HG03135 (cell line): ENCODE measurements around the gene SPRR4.
A peak's percentile ranks its signal among the peaks of the same experiment; 100 is the strongest.

Experiments used
- ATAC-seq: cut with Tn5 transposase; IDR thresholded peaks from one replicate; pipeline ENCODE4 v1.9.1; 2021; ENCODE audit warnings: mild to moderate bottlenecking, moderate library complexity; ENCODE audit not compliant: unreplicated experiment

SPRR4 gene

DNA sequence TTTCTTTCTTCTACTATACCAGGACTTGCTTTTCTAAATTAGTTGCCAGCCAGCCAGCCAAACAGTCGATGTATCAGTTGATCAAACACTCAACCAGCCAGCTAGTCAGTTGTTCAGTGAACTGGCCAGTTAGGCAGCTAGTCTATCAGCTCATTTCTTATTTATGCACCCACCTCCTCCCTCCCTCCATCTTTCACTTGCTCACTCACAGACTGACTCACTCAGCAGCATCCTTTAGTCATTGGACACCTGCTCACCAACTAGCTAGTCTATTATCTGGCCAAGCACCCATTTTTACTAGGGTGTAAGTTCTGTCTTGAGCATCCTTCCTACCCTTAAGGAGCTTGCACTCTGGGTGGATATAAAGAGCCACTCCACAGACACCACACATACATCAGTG is 5.9 kb upstream of the SPRR4 start:
- no peak for ATAC-seq

DNA sequence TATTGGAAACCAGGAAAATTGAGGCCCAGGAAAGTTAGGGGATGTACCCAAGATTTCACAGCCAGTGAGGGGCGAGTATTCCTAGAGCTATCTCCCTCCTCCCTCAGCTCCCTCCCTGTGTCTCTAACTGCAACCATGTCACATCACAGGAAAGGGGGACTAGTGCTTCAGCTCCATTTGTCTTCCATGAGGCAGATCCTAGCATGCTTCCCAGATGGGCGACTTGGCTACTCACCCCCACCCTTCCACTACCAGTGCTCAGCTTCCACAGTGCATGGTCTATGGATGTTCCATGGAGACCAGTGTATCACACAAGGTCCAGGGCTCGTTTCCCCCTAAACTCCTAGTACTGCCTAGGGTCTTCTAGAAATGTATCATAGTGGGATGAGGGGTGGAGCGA is 4.6 kb upstream of the SPRR4 start:
- ATAC-seq, result no peak

DNA sequence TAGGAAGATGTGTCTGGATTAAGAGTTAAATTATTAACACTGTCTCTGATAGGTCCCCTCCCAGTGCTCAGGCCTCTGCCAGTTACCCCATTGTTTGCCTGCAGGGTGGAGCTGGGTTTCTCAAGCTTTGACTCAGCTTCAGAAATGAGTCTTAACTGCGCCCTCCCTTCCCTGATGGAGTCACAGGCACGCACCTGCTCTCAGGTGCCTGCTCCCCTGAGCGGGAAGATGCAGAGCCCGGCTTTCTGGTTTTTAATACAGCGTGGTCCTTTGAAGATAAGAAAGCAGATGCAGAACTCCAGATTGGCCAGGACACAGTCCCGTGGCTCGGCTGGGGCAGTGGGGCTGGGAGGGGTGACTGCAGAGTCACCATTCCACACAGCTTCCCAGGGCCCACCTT is 3.2 kb upstream of the SPRR4 start:
- no peak for ATAC-seq

DNA sequence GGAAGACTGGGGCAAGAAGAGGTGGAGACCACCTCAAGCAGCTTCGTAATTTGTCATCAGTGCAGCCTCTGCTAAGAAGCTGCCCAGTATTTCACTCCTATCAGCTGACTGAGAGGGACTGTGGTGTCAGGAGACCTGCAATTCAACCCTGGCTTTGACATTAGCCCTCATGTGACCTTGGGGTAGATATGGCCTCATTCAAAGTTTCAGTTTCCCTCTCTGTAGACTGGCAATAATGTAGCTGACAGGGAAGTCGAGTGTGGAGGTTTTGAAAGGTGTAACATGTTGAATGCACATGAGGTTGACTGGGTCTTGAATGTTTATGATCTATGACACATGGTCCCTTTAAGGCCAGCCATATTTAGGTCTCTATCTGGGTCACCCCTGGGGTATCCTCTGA is 2.2 kb upstream of the SPRR4 start:
- peak; percentile 73 for ATAC-seq

DNA sequence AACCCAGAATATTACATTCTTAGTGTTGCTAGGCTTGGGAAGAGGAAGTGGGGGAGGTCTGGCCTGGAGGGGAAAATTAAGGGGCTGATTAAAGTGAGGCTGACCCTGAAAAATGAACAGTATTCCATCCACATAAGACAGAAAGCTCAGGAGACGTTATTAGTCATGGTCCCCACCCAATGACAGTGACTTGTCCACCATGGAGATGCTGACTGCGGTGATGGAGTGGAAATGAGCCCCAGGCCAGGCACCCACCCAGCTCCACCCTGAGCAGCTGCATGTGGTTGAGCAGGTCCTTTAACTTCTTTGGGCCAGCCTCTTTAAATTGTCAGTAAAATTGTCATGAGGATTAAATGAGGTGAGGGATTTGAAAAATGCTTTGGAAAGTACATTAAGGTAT is 1.4 kb upstream of the SPRR4 start:
- ATAC-seq, result no peak

DNA sequence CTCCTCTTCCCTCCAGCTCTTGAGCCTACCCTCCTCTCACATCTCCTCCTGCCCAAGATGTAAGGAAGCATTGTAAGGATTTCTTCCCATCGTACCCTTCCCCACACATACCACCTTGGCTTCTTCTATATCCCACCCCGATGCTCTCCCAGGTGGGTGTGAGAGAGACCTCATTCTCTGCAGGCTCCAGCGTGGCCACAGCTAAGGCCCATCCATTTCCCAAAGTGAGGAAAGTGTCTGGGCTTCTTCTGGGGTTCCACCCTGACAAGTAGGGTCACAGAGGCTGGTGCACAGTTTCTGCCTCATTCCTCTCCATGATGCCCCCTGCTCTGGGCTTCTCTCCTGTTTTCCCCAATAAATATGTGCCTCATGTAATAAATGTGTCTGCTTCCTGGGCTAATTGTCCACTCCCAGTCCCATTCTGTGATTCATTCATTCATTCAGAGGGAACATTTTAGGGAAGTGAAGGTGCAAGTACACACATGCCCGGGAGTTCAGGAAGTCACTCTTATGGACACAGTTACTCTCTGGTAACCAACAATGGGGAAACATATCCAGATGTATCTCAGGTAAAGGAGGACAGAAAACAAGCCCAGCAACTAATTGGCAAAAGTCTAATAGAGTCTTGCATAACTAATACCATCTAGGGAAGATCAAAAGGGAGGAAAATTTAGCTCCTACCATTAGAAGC is 1.9 kb downstream of the SPRR4 start:
- ATAC-seq, result no peak

DNA sequence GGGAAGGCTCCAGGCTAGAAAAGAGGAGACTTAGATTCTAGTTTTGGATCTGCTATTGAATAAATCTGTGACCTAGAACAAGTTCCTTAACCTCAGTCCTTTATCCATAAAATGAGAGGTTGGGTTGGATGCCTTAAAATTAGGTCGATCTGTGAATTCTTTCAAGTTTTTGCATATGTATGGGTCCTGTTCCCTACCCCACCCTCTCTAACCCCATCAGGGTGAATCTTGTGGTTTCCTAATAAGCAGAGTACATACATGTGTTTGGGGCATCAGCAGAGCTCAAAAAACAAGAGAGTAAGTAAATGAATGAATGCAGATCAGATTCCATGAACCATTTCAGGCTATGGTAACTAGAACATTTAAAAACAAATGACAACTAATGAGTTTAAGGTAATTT is 6.2 kb downstream of the SPRR4 start:
- ATAC-seq, result no peak

DNA sequence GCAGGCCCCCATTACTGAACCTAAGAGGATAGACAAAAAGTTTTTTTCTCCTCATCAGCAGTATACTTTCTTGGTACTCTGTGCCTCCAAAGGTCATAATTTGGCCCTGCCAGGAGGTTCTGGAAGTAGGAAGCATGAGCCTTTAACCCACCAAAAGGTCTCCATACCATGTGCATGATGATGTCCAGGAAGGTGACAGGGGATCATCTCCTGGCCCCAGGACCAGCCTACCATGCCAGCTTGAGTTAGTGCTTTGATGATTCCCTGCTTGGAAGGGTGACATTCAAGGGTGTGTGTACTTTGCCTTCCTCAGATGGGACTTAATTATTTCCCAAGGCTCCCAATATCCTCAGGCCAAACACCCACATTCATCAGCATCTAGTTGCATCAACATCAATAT is 7.2 kb downstream of the SPRR4 start:
- no peak for ATAC-seq

DNA sequence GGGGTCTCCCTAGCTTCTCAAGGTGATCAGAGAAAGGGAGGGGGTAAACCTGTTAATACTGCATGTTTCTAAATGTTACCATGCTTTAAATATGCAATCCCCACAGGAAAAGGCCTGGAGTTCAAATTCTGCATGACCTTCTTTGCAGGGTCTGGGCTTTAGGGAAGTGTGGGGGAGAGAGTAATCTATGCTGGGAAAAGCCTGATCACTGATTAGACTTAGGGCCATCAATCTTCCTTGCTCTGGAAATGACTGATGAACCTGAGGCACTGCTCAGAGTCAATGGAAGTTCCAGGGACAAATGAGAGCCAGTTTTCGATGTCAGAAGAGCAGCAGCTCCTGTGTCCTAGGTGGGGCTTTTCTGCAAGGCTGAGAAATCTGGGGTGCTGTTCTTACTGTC is 10.2 kb downstream of the SPRR4 start:
- ATAC-seq, result no peak

DNA sequence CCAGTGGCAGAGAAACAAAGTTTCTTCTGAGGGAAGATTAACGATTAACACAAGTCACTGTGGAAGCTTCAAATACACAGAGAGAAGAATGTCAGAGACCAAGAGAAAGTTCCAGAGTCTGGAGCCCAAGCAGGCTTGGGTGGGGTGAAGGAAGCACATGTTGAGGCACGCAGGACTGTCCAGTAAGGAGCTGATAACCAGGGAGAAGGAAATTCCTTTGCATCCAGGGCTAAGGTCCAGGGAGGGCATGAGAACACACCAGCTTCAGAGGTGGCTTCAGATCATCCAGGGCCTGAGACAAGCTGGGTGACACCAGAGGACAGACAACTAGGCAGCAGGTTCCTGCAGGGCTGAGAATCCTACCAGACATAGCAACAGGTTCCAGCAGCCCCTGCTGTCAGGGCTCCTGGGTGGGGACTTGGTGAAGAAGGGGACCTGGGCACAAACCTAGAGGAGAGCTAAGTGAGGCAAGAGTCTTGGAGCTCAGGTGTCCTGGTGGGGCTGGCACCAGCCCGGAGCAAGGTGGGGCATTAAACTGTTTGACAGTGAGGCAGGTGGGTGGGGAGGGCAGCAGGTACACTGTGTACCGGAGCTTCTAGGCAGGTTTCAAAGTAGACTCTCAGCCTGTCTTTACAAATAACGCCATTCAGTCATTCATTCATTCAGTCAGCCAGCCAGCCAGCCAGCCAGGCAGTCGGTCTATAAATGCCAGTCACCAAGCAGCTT is 10.9 kb downstream of the SPRR4 start:
- ATAC-seq, result no peak

DNA sequence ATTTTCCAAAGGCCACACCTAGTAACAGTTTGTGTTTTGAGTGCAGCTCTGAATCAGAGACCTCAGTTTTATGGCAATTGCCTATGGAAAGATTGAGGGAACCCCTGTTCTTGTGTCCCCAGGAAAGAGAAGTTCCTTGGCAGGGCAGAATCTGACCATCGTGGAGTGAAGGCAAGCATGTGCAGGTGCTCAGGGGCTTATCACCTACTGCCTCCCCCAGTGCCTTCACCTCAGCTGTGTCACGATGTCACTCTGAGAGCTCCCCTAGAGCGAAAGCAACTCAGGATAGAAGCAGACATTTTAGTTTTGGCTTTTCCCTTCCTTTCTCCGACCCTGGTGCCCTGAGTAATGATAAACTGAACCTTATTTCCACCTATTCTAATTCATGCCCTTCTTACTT is 11.6 kb downstream of the SPRR4 start:
- ATAC-seq, result no peak

DNA sequence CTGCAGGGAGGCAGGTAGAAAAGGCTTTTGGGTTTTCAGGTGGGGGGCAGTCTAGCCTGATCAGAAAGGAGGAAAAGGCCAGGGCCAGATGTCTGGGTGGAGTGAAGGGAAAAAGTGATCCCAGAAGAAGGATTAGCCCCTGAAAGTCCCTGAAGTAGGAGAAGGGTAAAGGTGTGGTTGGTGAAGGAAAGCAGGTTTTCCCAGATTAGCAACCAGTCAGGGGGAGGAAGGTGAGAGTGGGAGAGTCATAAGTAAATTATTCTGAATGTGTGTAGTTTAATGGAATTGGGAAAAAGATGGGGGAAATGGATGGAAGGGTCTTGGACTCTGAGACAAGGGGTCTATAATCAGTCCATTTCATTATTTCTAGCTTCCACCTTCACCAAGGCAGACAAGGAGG is 12.8 kb downstream of the SPRR4 start:
- no peak for ATAC-seq

DNA sequence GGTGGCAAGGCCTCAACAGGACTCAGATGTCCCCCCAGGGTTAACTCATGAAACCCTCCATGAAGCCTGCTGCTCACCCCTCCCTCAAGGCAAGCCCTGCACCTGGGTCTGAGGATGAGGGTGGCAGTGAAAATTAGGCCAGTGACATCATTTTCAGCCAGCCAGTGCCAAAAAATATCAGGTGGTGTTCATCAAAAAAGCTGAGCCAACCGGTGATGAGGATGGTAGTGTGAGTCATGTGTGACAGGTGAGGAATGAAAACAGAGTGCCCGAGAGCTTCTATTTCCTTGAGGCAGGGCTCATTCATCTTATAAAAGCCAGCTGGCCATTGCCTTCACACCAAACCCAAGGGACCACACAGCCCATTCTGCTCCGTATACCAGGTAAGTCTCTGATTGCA is 13.3 kb downstream of the SPRR4 start, which contains the start of gene SPRR1A:
Gene SPRR1A, plus strand, starts transcription at position 339 of the 400 bp plus-strand sequence. CDS start 1,150 bp downstream, outside the sequence.
- ATAC-seq, result no peak

DNA sequence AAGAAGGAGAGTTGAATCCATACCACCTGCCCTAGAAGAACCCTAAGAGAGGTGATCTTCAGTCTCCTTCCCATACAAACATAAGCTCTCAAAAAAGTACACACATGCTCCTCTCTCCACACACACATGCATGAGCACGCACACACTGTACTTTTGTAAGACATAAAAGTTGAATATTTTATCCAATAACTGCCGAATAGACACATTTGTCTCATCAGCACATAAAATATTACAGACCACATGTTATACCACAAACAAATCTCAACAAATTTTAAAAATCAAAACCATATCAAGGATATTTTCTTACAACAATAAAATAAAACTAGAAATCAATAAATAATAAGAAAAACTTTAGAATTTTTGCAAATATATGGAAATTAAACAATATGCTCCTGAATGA is 16.1 kb downstream of the SPRR4 start:
- ATAC-seq, result no peak

DNA sequence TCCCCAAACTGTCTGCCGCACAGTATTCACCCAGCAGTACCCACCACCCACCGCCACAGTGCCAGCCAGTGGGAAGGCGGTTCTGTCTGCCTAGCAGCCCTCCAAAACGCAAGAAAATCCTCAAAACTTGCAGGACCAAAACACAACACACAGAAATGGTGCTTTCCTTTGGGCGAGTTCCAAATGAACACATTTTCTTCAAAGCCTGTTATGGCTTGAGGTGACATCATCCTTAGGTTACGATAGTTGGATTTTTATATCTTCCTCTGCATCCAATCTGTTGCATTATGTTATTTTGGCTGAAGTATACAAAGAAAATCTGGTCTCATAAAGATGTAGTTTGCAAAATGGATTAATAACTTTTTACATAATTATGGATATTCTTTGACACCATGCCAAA is 22.7 kb downstream of the SPRR4 start:
- ATAC-seq, result no peak

DNA sequence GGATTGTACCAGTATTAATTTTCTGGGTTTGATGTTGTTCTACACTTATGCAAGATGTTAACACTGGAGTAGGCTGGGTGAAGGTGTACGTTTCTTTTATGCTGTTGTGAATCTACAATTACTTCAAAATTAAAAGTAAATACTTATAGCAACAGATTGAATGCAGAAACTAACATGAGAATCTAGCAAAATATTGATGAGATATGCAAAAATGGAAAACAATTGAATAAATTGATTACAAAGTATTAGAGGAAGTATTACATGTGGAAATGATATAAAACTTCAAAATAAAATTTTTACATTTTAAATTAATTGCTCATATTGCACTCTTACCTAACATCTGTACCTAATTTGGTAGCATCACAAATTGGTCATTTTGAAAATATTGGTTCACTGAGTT is 25.4 kb downstream of the SPRR4 start:
- ATAC-seq, result no peak

DNA sequence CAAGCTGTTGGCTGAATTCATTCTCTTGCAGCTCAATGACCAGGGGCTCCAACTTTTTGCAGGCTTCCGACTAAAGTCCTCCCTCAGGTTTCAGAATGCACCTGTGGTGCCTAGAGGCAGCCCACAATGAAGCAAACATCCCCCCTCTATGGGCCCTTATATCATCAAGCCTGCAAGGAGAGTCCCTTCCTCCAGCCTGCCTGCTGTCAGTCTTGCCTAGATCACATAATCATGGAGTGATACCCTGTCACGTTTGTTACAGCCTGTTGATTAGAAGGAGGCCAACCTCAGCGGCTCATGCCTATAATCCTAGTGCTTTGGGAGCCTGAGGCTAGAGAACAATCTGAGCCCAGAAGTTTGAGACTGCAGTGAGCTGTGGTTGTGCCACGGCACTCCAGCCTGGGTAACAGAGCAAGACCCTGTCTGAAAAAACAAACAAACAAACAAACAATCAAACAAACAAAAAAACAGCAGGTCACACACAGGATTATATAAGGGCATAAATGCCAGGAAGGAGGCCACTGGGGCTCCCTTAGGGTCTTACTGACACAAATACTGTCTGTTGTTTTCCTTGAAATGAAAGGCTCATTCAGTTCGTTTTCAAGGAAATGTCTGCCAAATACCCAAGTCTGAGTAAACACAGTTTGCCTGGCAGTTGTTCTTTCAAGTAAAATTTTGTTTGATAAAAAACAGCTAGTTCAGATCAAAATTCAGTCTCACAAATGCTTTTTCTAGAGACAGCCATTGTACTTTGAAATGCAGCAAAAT is 26.4 kb downstream of the SPRR4 start:
- no peak for ATAC-seq

DNA sequence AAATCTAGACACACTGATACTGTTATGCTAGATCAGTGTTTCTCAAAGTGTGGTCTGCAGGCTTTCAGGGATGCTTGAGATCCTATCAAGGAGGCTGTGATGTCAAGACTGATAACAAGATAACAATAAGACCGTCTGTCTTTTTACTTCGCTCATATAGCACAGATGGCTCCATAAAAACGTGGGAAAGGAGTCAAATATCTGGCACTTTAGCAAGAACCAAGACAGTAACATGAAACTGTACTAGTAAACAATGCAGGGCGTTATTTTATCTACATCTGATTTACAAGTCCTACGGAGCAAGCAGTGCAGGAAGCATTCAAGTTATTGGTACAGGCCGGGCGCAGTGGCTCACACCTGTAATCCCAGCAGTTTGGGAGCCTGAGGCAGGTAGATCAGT is 27.5 kb downstream of the SPRR4 start:
- ATAC-seq, result no peak

DNA sequence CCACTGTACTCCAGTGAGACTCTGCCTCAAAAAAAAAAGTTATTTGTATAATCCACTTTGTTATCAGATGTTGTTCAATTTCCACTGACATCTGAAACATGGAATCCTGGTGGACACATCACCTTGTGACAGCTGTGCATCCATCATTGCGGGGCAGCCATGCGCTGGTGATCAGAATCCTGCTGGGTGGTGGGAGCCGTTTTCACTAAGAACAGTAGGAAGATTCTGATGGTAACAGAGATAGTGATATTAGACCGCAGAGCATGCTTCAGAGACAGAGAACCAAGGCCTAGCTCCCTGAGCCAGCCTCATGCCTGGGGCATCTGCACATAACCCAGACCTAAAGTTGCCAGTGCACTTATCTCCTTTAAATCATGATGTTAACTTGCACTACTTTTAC is 28.0 kb downstream of the SPRR4 start:
- ATAC-seq, result no peak

DNA sequence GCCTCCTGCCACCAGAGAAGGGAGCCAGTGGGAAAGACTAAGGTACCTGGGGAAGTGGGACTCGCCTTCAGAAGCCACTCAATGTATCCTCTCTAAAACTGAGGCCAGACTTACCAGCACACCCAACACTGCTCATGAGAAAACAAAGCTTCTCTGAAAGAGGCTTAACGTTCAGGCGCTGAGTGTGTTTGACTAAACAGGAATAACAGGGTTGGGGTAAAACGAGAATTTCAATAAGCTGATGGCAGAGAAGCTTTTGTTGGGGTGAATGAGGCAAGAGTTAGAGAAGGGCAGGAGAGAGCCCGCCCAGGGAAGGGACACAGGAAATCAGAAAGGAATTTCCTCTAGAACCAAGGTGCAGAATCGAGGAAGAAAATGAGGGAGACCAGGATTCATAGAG is 29.4 kb downstream of the SPRR4 start:
- no peak for ATAC-seq

DNA sequence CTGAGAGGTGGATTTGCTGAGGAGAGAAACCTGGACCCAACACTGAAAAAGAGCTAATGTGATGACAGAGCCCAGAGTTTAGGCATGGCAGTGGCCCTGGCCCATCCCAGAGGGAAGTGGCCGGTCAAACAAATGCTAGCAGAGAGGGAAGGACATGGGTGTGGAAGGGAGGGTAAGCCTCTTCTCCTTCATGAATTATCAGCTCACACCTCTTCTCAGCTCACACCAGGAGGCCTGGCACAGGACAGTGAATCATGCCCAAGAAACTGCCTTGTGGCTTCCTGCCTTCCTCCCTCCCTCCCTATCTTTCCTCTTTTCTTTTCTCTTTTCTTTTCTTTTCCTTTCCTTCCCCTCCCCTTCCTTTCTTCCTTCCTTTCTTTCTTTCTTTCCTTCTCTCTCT is 29.8 kb downstream of the SPRR4 start:
- no peak for ATAC-seq

DNA sequence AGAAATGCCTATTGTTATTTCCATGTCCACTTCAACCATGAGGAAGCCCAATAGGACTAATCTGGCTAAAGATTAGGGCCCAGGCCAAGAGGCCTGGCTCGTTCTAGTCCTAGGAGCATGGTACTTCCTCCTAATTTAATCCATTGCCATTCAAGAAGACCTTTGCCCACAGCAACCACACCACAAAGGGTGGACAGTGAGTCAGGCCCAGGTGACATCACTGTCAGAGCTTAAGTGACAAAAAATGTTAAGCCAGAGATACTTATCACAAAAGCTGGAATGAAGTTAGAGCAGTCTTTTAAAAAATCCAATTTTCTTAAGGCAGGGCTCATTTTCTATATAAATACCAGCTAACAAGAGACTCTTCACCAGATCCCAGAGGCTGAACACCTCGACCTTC is 30.9 kb downstream of the SPRR4 start, which contains the start of gene SPRR3:
Gene SPRR3, plus strand, starts transcription at position 368 of the 400 bp plus-strand sequence. CDS start 1,272 bp downstream, outside the sequence.
- no peak for ATAC-seq
